Activated T-helper 17 cell treated with anti-CD3 and anti-CD28 coated beads, Interleukin-2, amount 50 U/mL, for 72 hours (primary cell): ENCODE measurements around the gene RTN4R. TPM values are rescaled to one million over a fixed set of nuclear protein-coding genes. Genes with fewer than 3 reads are reported as not detected.

ENCODE experiments used
- ATAC-seq: fragments of 150-1000 bp; cut with Tn5 transposase; replicated peaks from 2 replicates; pipeline ENCODE4 v1.10.0; 2021; ENCODE audit warnings: mild to moderate bottlenecking, moderate library complexity
- H3K27ac Mint-ChIP-seq: one replicate; pipeline ENCODE4 v1.8.0; 2022; ENCODE audit warnings: mixed read lengths
- H3K27me3 Mint-ChIP-seq: one replicate; pipeline ENCODE4 v1.8.0; 2022; ENCODE audit warnings: mixed read lengths
- H3K36me3 Mint-ChIP-seq: one replicate; pipeline ENCODE4 v1.8.0; 2022; ENCODE audit warnings: low read depth, mild to moderate bottlenecking, mixed read lengths
- H3K4me1 Mint-ChIP-seq: one replicate; pipeline ENCODE4 v1.8.0; 2022; ENCODE audit warnings: mixed read lengths
- H3K4me3 Mint-ChIP-seq: one replicate; pipeline ENCODE4 v1.8.0; 2022; ENCODE audit warnings: mild to moderate bottlenecking, mixed read lengths
- H3K9me3 Mint-ChIP-seq: one replicate; pipeline ENCODE4 v1.8.0; 2022; ENCODE audit warnings: mixed read lengths
- total RNA-seq, 2 donors: library from RNA; stranded (reverse); gene quantifications; one replicate each; pipeline ENCODE4 v1.2.3, GENCODE V29; 2022

RTN4R gene
- total RNA-seq, 2 donors from 2014 or later: 1.4 to 2.6 TPM

DNA sequence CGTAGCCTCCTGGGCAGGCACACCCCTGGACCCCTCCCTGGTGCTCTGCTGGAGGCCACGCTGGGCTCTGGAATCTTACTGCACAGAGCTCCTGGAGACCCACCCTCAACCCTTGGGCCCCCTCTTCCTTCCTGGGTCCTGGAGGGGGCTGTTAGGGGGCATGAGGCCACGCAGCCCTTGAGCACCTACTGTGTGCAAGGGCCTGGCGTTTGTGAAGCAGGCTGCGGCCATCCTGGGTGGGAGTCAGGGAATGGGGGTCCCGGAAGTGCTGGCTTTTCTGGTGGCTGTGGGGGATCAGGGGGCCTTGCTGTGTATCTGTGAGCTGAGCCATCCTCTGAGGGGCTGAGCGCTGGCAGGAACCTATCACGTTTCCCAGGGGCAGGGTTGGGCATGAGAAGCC is 76.3 kb downstream of the RTN4R start:
- Mint-ChIP-seq H3K36me3 (no peaks in the 10 kb centered on the region), H3K4me3 (no peak overlapping the region), H3K9me3 (no peaks in the 10 kb centered on the region), H3K27me3 (no peaks in the 10 kb centered on the region), H3K4me1 (no peaks in the 10 kb centered on the region), H3K27ac (no peak overlapping the region)
- ATAC-seq: no peak

Other genes with a start within 250 kb of the RTN4R start
- 10 to 100 TPM; 19.3 to 28.2 TPM for gene TANGO2, start 247.2 kb downstream of the RTN4R start, total RNA-seq
- 10 to 100 TPM; 42.8 to 43.2 TPM for gene DGCR8, start 188.1 kb downstream of the RTN4R start, total RNA-seq
- 100 to 1,000 TPM; 187 to 421 TPM for gene RANBP1, start 152.2 kb downstream of the RTN4R start, total RNA-seq
- gene TRMT2A, start 151.1 kb downstream of the RTN4R start, total RNA-seq: 100 to 1,000 TPM in 1 of 2 donors, 10 to 100 TPM in 1; 71.7 to 110 TPM
- gene ZDHHC8, start 136.5 kb downstream of the RTN4R start, total RNA-seq: 10 to 100 TPM; 23.4 to 59.7 TPM
- gene CCDC188, start 117.3 kb downstream of the RTN4R start, total RNA-seq: under 1 TPM; 0.32 to 0.77 TPM
- gene DGCR6L, start 51.7 kb upstream of the RTN4R start, total RNA-seq: 10 to 100 TPM; 20.5 to 29.2 TPM
- 10 to 100 TPM in 1 of 2 donors, 1 to 10 TPM in 1; 6.4 to 10.0 TPM for gene ZNF74, start 125.8 kb upstream of the RTN4R start, total RNA-seq
- gene SCARF2, start 169.5 kb upstream of the RTN4R start, total RNA-seq: 1 to 10 TPM in 1 of 2 donors, under 1 TPM in 1; 0.43 to 1.5 TPM
- gene KLHL22, start 227.5 kb upstream of the RTN4R start, total RNA-seq: 10 to 100 TPM; 19.3 to 22.4 TPM
- gene MED15, start 239.3 kb upstream of the RTN4R start, total RNA-seq: 100 to 1,000 TPM; 115 to 118 TPM